ENCODE data around the gene PLA2G4E. TPM values are rescaled to one million over a fixed set of nuclear protein-coding genes. Genes with fewer than 3 reads are reported as not detected.

The PLA2G4E gene
- total and polyA plus RNA-seq, 8 donors = 0.78 TPM; not detected in 7

DNA sequence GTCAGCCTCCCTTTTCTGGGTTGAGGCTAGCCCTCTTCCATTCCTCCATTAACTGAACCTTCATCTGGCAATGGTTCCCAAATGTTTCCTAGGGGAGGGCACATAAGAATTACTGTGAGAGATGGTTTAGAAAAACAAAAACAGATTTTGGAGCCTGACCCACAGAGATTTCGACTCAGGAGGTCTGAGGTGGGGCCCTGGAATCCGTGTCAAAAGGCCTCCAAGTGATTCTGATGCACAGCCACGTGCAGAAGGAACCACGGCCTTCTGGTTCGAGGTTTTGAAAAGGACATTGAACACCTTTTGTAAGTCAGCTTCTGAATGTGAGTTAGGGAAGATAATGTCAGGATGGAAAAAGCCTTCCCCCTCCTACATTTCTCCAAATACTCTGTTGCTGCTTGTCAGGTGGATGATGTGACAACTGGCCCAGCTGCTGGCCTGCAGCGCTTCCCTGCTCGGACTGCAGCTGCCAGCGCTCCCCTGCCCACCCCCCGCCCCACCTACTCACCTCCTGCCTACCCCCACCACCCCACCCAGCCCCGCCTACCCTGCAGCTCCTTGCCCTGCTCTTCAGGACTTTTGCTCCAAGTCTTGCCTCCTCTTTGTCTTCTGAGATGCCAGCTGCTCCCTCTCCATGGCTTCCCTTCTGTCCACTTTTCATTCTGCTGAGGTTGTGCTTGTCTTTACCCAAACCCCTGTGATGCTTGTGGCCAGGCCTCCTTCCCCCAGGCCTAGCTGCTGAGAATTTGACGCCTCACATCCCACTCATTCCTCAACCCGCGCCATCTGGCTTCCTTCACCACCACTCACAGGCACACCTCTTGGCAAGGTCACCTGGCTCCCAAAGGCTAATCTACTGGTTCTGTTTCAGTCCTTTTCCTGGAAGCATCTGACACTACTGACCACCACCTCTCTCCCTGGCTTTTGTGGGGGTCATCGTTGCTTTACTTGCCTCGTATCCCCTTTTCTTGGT, 55.1 kb downstream of the PLA2G4E start:
- no peaks in the 10 kb centered on the region for H3K36me3 ChIP-seq
- peak overlapping the region in 3 of 5 donors; percentile 69 to 93 (median 71) for H3K27ac ChIP-seq
- TF ChIP-seq POLR2AphosphoS5 (IDR thresholded peaks at IDR 0.05) (no peak), POLR2A (IDR thresholded peaks at IDR 0.05) (no peak), EP300 (IDR thresholded peaks at IDR 0.05) (no peak), CTCF (IDR thresholded peaks at IDR 0.05) (no peak)
- 73 to 91% (median 80%) methylated on average over 14 to 15 of the region's 15 CpGs for WGBS, 5 donors
- H3K4me3 ChIP-seq = no peak overlapping the region
- peak in 1 of 2 donors; percentile 23 for DNase-seq
- intact Hi-C loops (cut with DNase I; ENCODE audit: low total_unique reads) = no loop called here
- no peaks in the 10 kb centered on the region for H3K27me3 ChIP-seq
- H3K4me1 ChIP-seq = peaks cover 25 to 73% (median 52%) of the 10 kb centered on the region in 4 donors
- H3K9me3 ChIP-seq = no peaks in the 10 kb centered on the region

DNA sequence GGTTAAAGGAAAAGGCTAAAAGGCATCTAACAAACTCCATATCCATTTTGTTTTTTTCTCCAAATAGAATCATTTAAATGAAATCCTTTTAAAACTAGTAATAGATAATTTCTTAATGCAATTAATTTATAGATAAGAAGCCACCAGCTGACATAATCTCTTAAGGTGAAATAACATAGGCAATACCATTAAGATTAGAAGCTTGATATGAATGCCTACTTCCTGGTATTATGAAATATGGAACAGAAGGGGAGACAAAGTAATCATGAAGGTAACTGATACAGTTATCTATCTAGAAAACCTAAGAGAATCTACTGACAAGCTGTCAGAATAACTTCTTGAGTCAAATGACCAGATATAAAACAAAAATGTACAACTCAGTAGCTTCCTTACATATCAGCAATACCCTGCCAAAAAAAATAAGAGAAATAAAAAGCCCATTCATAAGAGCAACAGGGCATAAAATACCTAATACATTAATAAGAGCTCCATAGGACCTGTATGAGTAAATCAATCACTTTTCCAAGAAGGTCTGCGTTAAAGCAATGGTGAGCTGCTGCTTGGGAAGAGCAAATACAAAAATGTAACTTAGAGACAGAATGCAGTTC, 59.1 kb downstream of the PLA2G4E start:
- intact Hi-C loops (cut with DNase I; ENCODE audit: low total_unique reads) = no loop called here
- WGBS, 5 donors = 27 to 58% (median 44%) methylated on average over 1 of the region's 1 CpG
- peak overlapping the region in 3 of 5 donors; percentile 16 to 57 (median 29) for H3K27ac ChIP-seq
- H3K4me3 ChIP-seq = no peak overlapping the region
- peaks cover 29 to 50% (median 32%) of the 10 kb centered on the region in 4 donors for H3K4me1 ChIP-seq
- TF ChIP-seq POLR2AphosphoS5 (IDR thresholded peaks at IDR 0.05) (no peak), EP300 (IDR thresholded peaks at IDR 0.05) (no peak), POLR2A (IDR thresholded peaks at IDR 0.05) (no peak), CTCF (IDR thresholded peaks at IDR 0.05) (no peak)
- no peaks in the 10 kb centered on the region for H3K36me3 ChIP-seq
- H3K9me3 ChIP-seq = no peaks in the 10 kb centered on the region
- DNase-seq = no peak
- no peaks in the 10 kb centered on the region for H3K27me3 ChIP-seq

DNA sequence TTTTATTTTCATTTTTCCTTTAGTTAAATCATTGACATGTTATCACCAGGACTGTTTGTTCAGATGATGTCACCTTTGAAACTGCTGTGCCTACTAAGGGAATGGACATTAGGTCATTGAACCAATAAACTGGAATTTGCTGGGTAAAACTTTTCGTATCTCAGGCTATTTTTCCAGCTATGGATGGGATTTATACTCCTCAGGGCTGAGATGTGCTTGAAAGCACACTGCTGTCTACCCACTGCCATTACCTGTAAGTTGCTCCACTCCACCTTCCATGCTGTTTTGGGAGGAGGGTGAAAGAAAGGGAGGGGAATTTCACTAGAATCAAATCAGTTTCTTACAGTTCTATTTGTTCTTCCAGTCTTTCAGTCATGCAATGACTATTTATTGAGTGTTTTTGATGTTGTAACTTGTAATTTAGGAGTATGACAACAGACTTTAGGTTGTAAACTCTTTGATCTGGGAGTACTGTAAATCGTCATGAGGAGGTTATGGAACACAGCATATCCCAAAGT, 59.8 kb downstream of the PLA2G4E start:
- H3K9me3 ChIP-seq = no peaks in the 10 kb centered on the region
- peaks cover 0 to 3% (median 0%) of the 10 kb centered on the region in 4 donors for H3K36me3 ChIP-seq
- H3K27me3 ChIP-seq = no peaks in the 10 kb centered on the region
- peaks cover 23 to 49% (median 29%) of the 10 kb centered on the region in 4 donors for H3K4me1 ChIP-seq
- no peak for DNase-seq
- intact Hi-C loops (cut with DNase I; ENCODE audit: low total_unique reads) = no loop called here
- H3K27ac ChIP-seq = peak overlapping the region in 4 of 5 donors; percentile 5 to 57 (median 42)
- 44 to 58% (median 50%) methylated on average over 2 of the region's 2 CpGs for WGBS, 5 donors
- TF ChIP-seq POLR2A (IDR thresholded peaks at IDR 0.05) = no peak
- TF ChIP-seq EP300 (IDR thresholded peaks at IDR 0.05) = no peak
- no peak for TF ChIP-seq CTCF (IDR thresholded peaks at IDR 0.05)
- no peak for TF ChIP-seq POLR2AphosphoS5 (IDR thresholded peaks at IDR 0.05)
- H3K4me3 ChIP-seq = no peak overlapping the region

- H3K27me3 ChIP-seq = no peaks in the 10 kb centered on the region
- H3K9me3 ChIP-seq = no peaks in the 10 kb centered on the region
- WGBS, 5 donors = 69 to 82% (median 76%) methylated on average over 7 of the region's 7 CpGs
- peak overlapping the region in 4 of 5 donors; percentile 1 to 60 (median 40) for H3K27ac ChIP-seq
- intact Hi-C loops (cut with DNase I; ENCODE audit: low total_unique reads) = no loop called here
- peaks cover 21 to 47% (median 29%) of the 10 kb centered on the region in 4 donors for H3K4me1 ChIP-seq
- peaks cover 5 to 19% (median 9%) of the 10 kb centered on the region in 4 donors for H3K36me3 ChIP-seq
- no peak for TF ChIP-seq CTCF (IDR thresholded peaks at IDR 0.05)
- peak in 1 of 3 donors; percentile 10 for TF ChIP-seq POLR2AphosphoS5 (IDR thresholded peaks at IDR 0.05)
- no peak for DNase-seq
- no peak overlapping the region for H3K4me3 ChIP-seq
Observed at GRCh38 chr15:41958002-41958420, 62.8 kb downstream of the PLA2G4E start.
